Endometrial microvascular endothelial cells (primary cell): ENCODE results near the gene DAZ3. TPM values are rescaled to one million over a fixed set of nuclear protein-coding genes. Genes with fewer than 3 reads are reported as not detected.
"Not testable (repeated sequence)": the region's sequence is repeated elsewhere in the genome, so short reads cannot be mapped to it uniquely, and the experiment has no call there.

Experiments used
- in situ Hi-C: cut with HindIII; loops from 2 replicates; pipeline ENCODE4 v1.10.0; 2017; ENCODE audit warnings: low sequenced_read_pairs, low pct_unique_long_range_greater_than_20kb; ENCODE audit errors: inconsistent ontology term
- total RNA-seq: library from RNA; depleted of rRNA; stranded (reverse); fragments of >200 nt; gene quantifications from one replicate; pipeline ENCODE4 v1.2.3, GENCODE V29; 2015; ENCODE audit errors: inconsistent ontology term

Gene DAZ3
- not detected for total RNA-seq

GRCh38 chrY:24813293-24813692, at the start of gene DAZ3:
TSS of gene DAZ3 (minus strand) at chrY:24813393. CDS start at chrY:24813185, 208 bp downstream.
- in situ Hi-C loops: not testable (repeated sequence)

DNA sequence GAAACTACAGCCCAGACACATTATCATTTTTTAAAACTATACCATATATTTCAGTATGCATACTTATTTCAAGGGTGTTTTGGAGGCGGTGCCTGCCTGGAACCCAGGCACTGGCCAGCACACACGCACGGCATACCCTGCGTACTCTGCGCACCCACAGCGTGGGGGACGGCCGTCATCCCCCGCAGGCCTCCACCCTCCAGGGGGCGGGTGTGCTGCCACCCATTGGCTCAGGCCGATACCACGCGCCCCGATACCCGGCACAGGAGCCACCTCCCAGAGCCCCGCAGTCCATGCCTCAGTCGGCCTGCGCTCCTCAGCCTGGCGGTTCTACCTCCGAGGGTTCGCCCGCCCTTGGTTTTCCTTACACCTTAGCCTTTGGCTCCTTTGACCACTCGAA, 20.4 kb upstream of the DAZ3 start, which contains the start of gene DAZ4:
TSS of gene DAZ4 (plus strand) at position 301 of the 400 bp plus-strand sequence. CDS start 208 bp downstream, outside the sequence.
- in situ Hi-C loops: not testable (repeated sequence)

DNA sequence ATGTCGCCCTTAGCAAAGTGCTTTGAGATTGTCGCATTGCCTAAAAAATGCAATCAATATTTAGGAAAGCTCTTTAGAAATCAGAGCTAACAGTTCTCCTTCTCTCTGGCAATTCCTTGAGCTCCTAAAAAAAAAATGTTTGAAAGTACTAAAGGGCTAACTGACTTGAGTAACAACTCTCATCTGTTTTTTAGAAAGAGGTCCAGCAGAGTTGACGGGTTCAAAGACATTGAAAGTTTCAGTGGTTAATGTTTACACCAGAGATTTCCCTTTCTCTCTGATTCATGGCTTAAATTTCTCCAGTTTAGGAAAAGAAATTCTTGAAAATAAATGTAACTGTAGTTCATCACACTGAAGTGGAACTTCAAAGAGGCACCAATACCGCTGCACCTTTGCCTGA, 11.9 kb upstream of the DAZ3 start:
- in situ Hi-C loops: not testable (repeated sequence)

DNA sequence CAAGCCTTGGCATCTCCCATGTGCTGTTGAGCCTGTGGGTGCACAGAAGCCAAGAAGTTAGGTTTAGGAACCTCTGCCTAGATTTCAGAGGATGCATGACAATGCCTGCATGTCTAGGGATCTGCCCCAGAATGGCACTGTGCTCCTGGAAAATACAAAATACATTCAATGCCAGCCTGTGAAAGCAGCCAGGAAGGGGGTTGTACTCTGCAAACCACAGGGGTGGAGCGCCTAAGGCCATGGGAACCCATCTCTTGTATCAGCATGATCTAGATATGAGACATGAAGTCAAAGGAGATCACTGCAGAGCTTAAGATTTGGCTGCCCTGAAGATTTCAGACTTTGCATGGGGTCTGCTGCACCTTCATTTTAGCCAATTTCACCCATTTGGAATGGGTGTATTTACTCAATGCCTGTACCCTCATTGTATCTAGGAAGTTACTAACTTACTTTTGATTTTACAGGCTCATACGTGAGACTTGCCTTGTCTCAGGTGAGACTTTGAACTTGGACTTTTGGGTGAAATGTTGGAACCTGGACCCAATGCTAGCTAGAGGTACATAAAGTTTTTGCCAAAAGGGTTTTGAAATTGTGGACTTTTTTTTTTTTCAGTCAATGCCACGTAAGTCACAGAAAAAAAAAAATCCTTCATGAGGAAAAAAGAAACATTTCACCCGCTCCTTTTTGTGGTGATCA, 11.1 kb upstream of the DAZ3 start:
- in situ Hi-C loops: not testable (repeated sequence)

DNA sequence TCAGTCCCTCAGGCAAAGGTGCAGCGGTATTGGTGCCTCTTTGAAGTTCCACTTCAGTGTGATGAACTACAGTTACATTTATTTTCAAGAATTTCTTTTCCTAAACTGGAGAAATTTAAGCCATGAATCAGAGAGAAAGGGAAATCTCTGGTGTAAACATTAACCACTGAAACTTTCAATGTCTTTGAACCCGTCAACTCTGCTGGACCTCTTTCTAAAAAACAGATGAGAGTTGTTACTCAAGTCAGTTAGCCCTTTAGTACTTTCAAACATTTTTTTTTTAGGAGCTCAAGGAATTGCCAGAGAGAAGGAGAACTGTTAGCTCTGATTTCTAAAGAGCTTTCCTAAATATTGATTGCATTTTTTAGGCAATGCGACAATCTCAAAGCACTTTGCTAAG, 8.6 kb upstream of the DAZ3 start:
- in situ Hi-C loops: not testable (repeated sequence)

Other genes with a start within 250 kb of the DAZ3 start
- gene BPY2B, start 195.4 kb downstream of the DAZ3 start, total RNA-seq: not detected
- not detected for gene DAZ4, start 20.5 kb upstream of the DAZ3 start, total RNA-seq
- gene BPY2C, start 238.7 kb upstream of the DAZ3 start, total RNA-seq: not detected